IMR-90 (cell line): Measurements from ENCODE around the gene NMRAL1. TPM values are rescaled to one million over a fixed set of nuclear protein-coding genes. Genes with fewer than 3 reads are reported as not detected.
A peak's percentile ranks its signal among the peaks of the same experiment; 100 is the strongest.

Experiments
- ATAC-seq: fragments of 200-7000 bp; cut with Tn5 transposase; 2 replicates; pipeline ENCODE4 v1.9.1; 2020; ENCODE audit warnings: low read depth, mild to moderate bottlenecking, moderate library complexity
- BruUV-seq: library from RNA; stranded (reverse); fragments of 400-500 nt; replicated peaks from 2 replicates; lab custom pipeline; 2021; lab: Mats Ljungman, UMichigan
- CTCF ChIA-PET: fragments of 300-600 bp; formaldehyde crosslinking; extraction: SDS; loops from one replicate; lab custom pipeline; 2021; ENCODE audit warnings: antibody characterized with exemption; lab: Yijun Ruan, JAX
- POLR2A ChIA-PET: fragments of 300-600 bp; sonication (Branson Sonifier 250); formaldehyde crosslinking; loops from one replicate; lab custom pipeline; 2022; ENCODE audit warnings: antibody characterized with exemption; ENCODE audit not compliant: unreplicated experiment; lab: Charles Lee
- DNase-seq: peaks from one replicate; pipeline ENCODE4 v3.0.0; 2013
- H2AFZ ChIP-seq: replicated peaks from 2 replicates; pipeline ENCODE3; 2013; ENCODE audit warnings: low read length, mild to moderate bottlenecking; ENCODE audit not compliant: poor library complexity
- H2AK5ac ChIP-seq: 2 replicates; pipeline ENCODE4 v1.6.1; 2013; ENCODE audit warnings: low read depth, low read length, inconsistent platforms
- H2AK9ac ChIP-seq: replicated peaks from 2 replicates; pipeline ENCODE3; 2013; ENCODE audit warnings: mild to moderate bottlenecking, low read depth, low read length, moderate library complexity; ENCODE audit not compliant: poor library complexity
- H2BK120ac ChIP-seq: 2 replicates; pipeline ENCODE4 v1.6.1; 2013; ENCODE audit warnings: low read depth, low read length, inconsistent platforms
- H2BK15ac ChIP-seq: 3 replicates; pipeline ENCODE4 v1.6.1; 2013; ENCODE audit warnings: low read depth, low read length, inconsistent platforms
- H2BK20ac ChIP-seq: 2 replicates; pipeline ENCODE4 v1.6.1; 2013; ENCODE audit warnings: low read depth, mild to moderate bottlenecking, inconsistent platforms, low read length, moderate library complexity
- H2BK5ac ChIP-seq: 2 replicates; pipeline ENCODE4 v1.6.1; 2013; ENCODE audit warnings: mild to moderate bottlenecking, low read depth, low read length, inconsistent platforms; ENCODE audit not compliant: poor library complexity, severe bottlenecking
- H3K14ac ChIP-seq: replicated peaks from 2 replicates; pipeline ENCODE4 v1.6.1; 2013; ENCODE audit warnings: low read depth, low read length, inconsistent platforms
- H3K18ac ChIP-seq: 2 replicates; pipeline ENCODE4 v1.6.1; 2013; ENCODE audit warnings: low read depth, low read length, control low read depth
- H3K23ac ChIP-seq: 2 replicates; pipeline ENCODE4 v1.6.1; 2013; ENCODE audit warnings: low read depth, low read length, inconsistent platforms
- H3K27ac ChIP-seq: 2 replicates; pipeline ENCODE4 v1.5.1; 2013; ENCODE audit warnings: mild to moderate bottlenecking, control low read depth, low read length; ENCODE audit not compliant: insufficient read depth
- H3K27me3 ChIP-seq: 2 replicates; pipeline ENCODE4 v1.6.1; 2013; ENCODE audit warnings: low read length; ENCODE audit not compliant: control insufficient read depth, insufficient read depth
- H3K36me3 ChIP-seq: 2 replicates; pipeline ENCODE4 v1.6.1; 2013; ENCODE audit warnings: low read length, mixed read lengths; ENCODE audit not compliant: control insufficient read depth, insufficient read depth
- H3K4ac ChIP-seq: 2 replicates; pipeline ENCODE4 v1.6.1; 2013; ENCODE audit warnings: low read depth, low read length, inconsistent platforms
- H3K4me1 ChIP-seq: 2 replicates; pipeline ENCODE4 v1.6.1; 2013; ENCODE audit warnings: low read length, mixed read lengths; ENCODE audit not compliant: control insufficient read depth, insufficient read depth
- H3K4me2 ChIP-seq: 2 replicates; pipeline ENCODE4 v1.6.1; 2013; ENCODE audit warnings: low read depth, mild to moderate bottlenecking, control low read depth, low read length, moderate library complexity
- H3K4me3 ChIP-seq: 2 replicates; pipeline ENCODE4 v1.5.1; 2013; ENCODE audit warnings: low read depth, mild to moderate bottlenecking, control low read depth, low read length, moderate library complexity; ENCODE audit not compliant: insufficient read depth
- H3K56ac ChIP-seq: 2 replicates; pipeline ENCODE4 v1.6.1; 2013; ENCODE audit warnings: low read length, inconsistent platforms; ENCODE audit not compliant: insufficient read depth; ENCODE audit errors: extremely low read depth
- H3K79me1 ChIP-seq, 2 experiments: 2 replicates each; pipeline ENCODE4 v1.6.1; 2013; ENCODE audit warnings: low read length in 2 of 2, inconsistent platforms in 1 of 2, low read depth in 1 of 2
- H3K9ac ChIP-seq: 2 replicates; pipeline ENCODE4 v1.6.1; 2013; ENCODE audit warnings: low read depth, low read length, control low read depth
- H3K9me1 ChIP-seq: 2 replicates; pipeline ENCODE4 v1.6.1; 2013; ENCODE audit warnings: low read length, inconsistent platforms; ENCODE audit not compliant: insufficient read depth
- H3K9me3 ChIP-seq: 2 replicates; pipeline ENCODE4 v1.6.1; 2013; ENCODE audit warnings: low read length; ENCODE audit not compliant: control insufficient read depth, insufficient read depth
- H4K20me1 ChIP-seq: 2 replicates; pipeline ENCODE4 v1.6.1; 2013; ENCODE audit warnings: low read length, inconsistent platforms; ENCODE audit not compliant: insufficient read depth
- H4K5ac ChIP-seq: 2 replicates; pipeline ENCODE4 v1.6.1; 2013; ENCODE audit warnings: mild to moderate bottlenecking, low read depth, low read length, control low read depth
- H4K8ac ChIP-seq, 2 experiments: 2 replicates each; pipeline ENCODE4 v1.6.1; 2013; ENCODE audit warnings: low read depth in 2 of 2, low read length in 2 of 2, control low read depth in 1 of 2, inconsistent platforms in 1 of 2
- H4K91ac ChIP-seq: 2 replicates; pipeline ENCODE4 v1.6.1; 2013; ENCODE audit warnings: low read depth, low read length, inconsistent platforms; ENCODE audit not compliant: insufficient read depth
- CTCF ChIP-seq: conservative IDR thresholded peaks from 2 replicates; pipeline ENCODE4 v1.5.1; 2012; ENCODE audit warnings: mild to moderate bottlenecking, low read depth, low read length, improper control_type of control experiment
- FOS ChIP-seq: fragments of 150-350 bp; IDR thresholded peaks from 2 replicates; pipeline ENCODE4 v1.6.1; 2016; ENCODE audit warnings: low read depth, low read length
- MAFK ChIP-seq: IDR thresholded peaks from 2 replicates; pipeline ENCODE4 v1.6.1; 2012; ENCODE audit warnings: low read depth, low read length, improper control_type of control experiment
- MAZ ChIP-seq: IDR thresholded peaks from 2 replicates; pipeline ENCODE4 v1.6.1; 2012; ENCODE audit warnings: low read depth, mild to moderate bottlenecking, low read length, improper control_type of control experiment, moderate library complexity, borderline replicate concordance
- MXI1 ChIP-seq: IDR thresholded peaks from 2 replicates; pipeline ENCODE4 v1.6.1; 2012; ENCODE audit warnings: low read depth, mild to moderate bottlenecking, low read length, moderate library complexity, borderline replicate concordance
- NFE2L2 ChIP-seq: fragments of 150-350 bp; IDR thresholded peaks from 2 replicates; pipeline ENCODE4 v1.6.1; 2016; ENCODE audit warnings: low read depth, mild to moderate bottlenecking, low read length
- POLR2A ChIP-seq: IDR thresholded peaks from 2 replicates; pipeline ENCODE4 v1.6.1; 2012; ENCODE audit warnings: mild to moderate bottlenecking, low read depth, low read length
- RFX5 ChIP-seq: IDR thresholded peaks from 2 replicates; pipeline ENCODE4 v1.8.0; 2012; ENCODE audit warnings: low read depth, mild to moderate bottlenecking, low read length, moderate library complexity
- WGBS, 2 experiments: methylation state at CpG; one replicate each; pipeline versions ENCODE4 v1.1.5 to v1.1.7; 2013; ENCODE audit warnings: missing lambda C conversion rate in 2 of 2; ENCODE audit not compliant: insufficient read length in 1 of 2; ENCODE audit errors: extremely low coverage in 2 of 2; 5-methylcytosine and 5-hydroxymethylcytosine counted together
- dilution Hi-C: fragments of 300-500 bp; cut with HindIII; formaldehyde crosslinking; loops from one replicate; pipeline ENCODE4 v1.14.3; 2018; ENCODE audit warnings: low sequenced_read_pairs; ENCODE audit not compliant: unreplicated experiment
- in situ Hi-C: fragments of 300-500 bp; cut with MboI; formaldehyde crosslinking; loops from 3 replicates; pipeline ENCODE4 v1.14.3; 2019; ENCODE audit warnings: low sequenced_read_pairs, inconsistent platforms, mixed read lengths
- intact Hi-C: fragments of 100-400 bp; cut with micrococcal nuclease; formaldehyde crosslinking; loops from 2 replicates; pipeline ENCODE4 v1.10.0; 2022
- polyA plus RNA-seq, 3 experiments: library from polyadenylated mRNA; depleted of rRNA; stranded (reverse); fragments of >200 nt; gene quantifications; 2 replicates each; pipeline ENCODE4 v1.2.3, GENCODE V29; 2012; ENCODE audit warnings: low replicate concordance in 1 of 3
- total RNA-seq: library from RNA; depleted of rRNA; stranded (reverse); fragments of >200 nt; gene quantifications from 2 replicates; pipeline ENCODE4 v1.2.3, GENCODE V29; 2012
- TF ChIP-seq, protein P1 (sequence below): fragments of 150-350 bp; IDR thresholded peaks from 2 replicates; pipeline ENCODE4 v1.6.1; 2016; ENCODE audit warnings: low read depth, mild to moderate bottlenecking, low read length, moderate library complexity, borderline replicate concordance

NMRAL1 gene
- total and polyA plus RNA-seq, 2 of the 4 experiments (the other 2 are of a cell fraction) = 48.6 to 67.6 TPM

GRCh38 chr16:4522051-4522581 lies 47.7 kb upstream of the NMRAL1 start:
- POLR2A ChIA-PET = no interaction called here
- no TSS peak for BruUV-seq
- Histone ChIP-seq H3K9ac (no peak overlapping the region), H2BK15ac (no peak overlapping the region), H3K18ac (no peak overlapping the region), H3K4me3 (no peak overlapping the region), H2AK5ac (no peak overlapping the region; the same call in 1 of the 2 replicates), H3K27ac (no peak overlapping the region), H3K4me1 (peaks cover 7% of the 10 kb centered on the region), H2BK5ac (no peak overlapping the region), H4K5ac (no peak overlapping the region), H4K20me1 (peaks cover 14% of the 10 kb centered on the region), H4K91ac (no peak overlapping the region), H3K14ac (no peak overlapping the region), H3K36me3 (no peaks in the 10 kb centered on the region), H3K4ac (no peak overlapping the region), H3K27me3 (no peaks in the 10 kb centered on the region), H2BK120ac (no peak overlapping the region), H3K4me2 (no peak overlapping the region), H3K79me1 (peaks cover 2 to 61% of the 10 kb centered on the region in 2 experiments; a peak in 3 of 4 replicates), H2AFZ (no peak overlapping the region), H2AK9ac (no peak overlapping the region), H3K23ac (no peak overlapping the region), H4K8ac (no peak overlapping the region), H3K56ac (no peak overlapping the region), H2BK20ac (no peak overlapping the region), H3K9me3 (no peaks in the 10 kb centered on the region), H3K9me1 (peaks cover 24% of the 10 kb centered on the region)
- WGBS, 2 experiments = 41% methylated on average over 5 of the region's 8 CpGs; no CpG with 5 or more reads in 1 of the 2 experiments
- in situ Hi-C loops (loop anchor here (25.0 kb wide), 1 partner anchor 440 kb away; the partner anchor contains the start of gene SEC14L5), intact Hi-C loops (no loop called here), dilution Hi-C loops (no loop called here)
- ATAC-seq (peak; percentile 49), DNase-seq (no peak)
- TF ChIP-seq, protein P1, sequence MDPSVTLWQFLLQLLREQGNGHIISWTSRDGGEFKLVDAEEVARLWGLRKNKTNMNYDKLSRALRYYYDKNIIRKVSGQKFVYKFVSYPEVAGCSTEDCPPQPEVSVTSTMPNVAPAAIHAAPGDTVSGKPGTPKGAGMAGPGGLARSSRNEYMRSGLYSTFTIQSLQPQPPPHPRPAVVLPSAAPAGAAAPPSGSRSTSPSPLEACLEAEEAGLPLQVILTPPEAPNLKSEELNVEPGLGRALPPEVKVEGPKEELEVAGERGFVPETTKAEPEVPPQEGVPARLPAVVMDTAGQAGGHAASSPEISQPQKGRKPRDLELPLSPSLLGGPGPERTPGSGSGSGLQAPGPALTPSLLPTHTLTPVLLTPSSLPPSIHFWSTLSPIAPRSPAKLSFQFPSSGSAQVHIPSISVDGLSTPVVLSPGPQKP = no peak
- TF ChIP-seq FOS (no peak), CTCF (no peak), RFX5 (no peak), MAFK (no peak), MAZ (no peak), MXI1 (no peak), POLR2A (no peak), NFE2L2 (no peak)
- CTCF ChIA-PET = interaction anchor here (1.6 kb wide), 1 partner anchor 17 kb away, joined by 3 read pairs; no protein-coding TSS in a partner anchor
